ENCODE data around the gene CD151. TPM values are rescaled to one million over a fixed set of nuclear protein-coding genes. Genes with fewer than 3 reads are reported as not detected.
A peak's percentile ranks its signal among the peaks of the same experiment; 100 is the strongest.

The CD151 gene
- total and polyA plus RNA-seq, 7 donors: 84.4 to 436 (median 248) TPM

DNA sequence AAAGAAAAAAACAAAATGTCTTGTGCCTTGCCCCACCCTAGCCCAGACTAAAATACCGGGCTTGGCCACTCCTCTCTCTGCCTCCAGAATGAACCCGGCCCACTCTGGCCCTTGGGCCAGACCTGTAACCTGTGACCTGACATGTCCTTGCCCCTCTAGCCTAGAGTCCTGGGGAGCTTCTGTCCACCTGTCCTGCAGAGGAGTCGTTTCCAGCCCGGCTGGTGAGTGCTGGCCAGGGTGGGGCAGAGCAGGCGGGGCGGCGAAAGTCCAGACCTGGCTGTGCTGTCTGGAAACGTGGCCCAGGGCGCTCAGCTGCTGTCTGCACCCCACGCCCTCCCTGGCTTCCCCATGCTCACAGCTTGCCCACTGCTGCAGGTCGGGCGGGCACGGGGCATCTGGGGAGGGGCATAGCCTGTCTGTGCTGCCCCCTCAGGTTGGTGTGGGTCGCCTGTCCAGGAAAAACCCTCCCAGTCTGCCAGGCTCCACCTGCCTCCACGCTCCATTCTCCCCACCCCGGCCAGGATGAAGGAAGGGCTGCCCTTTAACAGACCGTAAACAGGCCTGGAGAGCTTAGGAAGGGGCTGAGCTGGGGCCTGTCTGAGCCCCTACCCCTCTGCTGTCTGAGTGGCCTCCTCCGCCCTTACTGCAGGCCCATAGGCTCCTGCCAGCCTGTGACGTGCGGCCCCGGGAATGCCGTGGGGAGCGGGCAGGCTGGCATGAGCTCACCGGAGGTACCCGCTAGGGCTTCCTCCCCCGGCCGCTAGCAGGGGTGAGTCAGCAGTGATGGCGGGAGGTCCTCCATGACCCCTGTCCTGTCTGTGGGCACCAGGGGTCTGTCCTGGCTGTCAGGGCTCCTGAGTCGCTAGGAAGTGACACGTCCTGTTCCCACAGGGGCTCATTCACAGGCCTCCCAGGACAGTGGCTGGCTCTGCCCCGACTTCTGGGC is 1.9 kb downstream of the CD151 start:
- Histone ChIP-seq H3K36me3 (peaks cover 11 to 40% (median 36%) of the 10 kb centered on the region in 4 donors), H3K27ac (peak overlapping the region; percentile 82 to 90 (median 86)), H3K4me1 (peaks cover 0 to 87% (median 61%) of the 10 kb centered on the region in 4 donors), H3K27me3 (peaks cover 17 to 28% (median 24%) of the 10 kb centered on the region in 3 donors), H3K4me3 (peak overlapping the region in 3 of 4 donors; percentile 67 to 81 (median 70)), H3K9me3 (no peaks in the 10 kb centered on the region)
- TF ChIP-seq POLR2AphosphoS5 (IDR thresholded peaks at IDR 0.05) (peak; percentile 41 to 85 (median 71)), EP300 (IDR thresholded peaks at IDR 0.05) (peak in 2 of 4 donors; percentile 47 to 58), POLR2A (IDR thresholded peaks at IDR 0.05) (peak in 1 of 2 donors; percentile 23)
- TF ChIP-seq, protein P1, sequence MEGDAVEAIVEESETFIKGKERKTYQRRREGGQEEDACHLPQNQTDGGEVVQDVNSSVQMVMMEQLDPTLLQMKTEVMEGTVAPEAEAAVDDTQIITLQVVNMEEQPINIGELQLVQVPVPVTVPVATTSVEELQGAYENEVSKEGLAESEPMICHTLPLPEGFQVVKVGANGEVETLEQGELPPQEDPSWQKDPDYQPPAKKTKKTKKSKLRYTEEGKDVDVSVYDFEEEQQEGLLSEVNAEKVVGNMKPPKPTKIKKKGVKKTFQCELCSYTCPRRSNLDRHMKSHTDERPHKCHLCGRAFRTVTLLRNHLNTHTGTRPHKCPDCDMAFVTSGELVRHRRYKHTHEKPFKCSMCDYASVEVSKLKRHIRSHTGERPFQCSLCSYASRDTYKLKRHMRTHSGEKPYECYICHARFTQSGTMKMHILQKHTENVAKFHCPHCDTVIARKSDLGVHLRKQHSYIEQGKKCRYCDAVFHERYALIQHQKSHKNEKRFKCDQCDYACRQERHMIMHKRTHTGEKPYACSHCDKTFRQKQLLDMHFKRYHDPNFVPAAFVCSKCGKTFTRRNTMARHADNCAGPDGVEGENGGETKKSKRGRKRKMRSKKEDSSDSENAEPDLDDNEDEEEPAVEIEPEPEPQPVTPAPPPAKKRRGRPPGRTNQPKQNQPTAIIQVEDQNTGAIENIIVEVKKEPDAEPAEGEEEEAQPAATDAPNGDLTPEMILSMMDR (IDR thresholded peaks at IDR 0.05): peak in 2 of 4 experiments; percentile 10 to 32
- intact Hi-C loops (cut with DNase I): no loop called here
- 15 to 43% methylated on average over 31 of the region's 31 CpGs for WGBS, 2 donors
- DNase-seq: peak; percentile 94

DNA sequence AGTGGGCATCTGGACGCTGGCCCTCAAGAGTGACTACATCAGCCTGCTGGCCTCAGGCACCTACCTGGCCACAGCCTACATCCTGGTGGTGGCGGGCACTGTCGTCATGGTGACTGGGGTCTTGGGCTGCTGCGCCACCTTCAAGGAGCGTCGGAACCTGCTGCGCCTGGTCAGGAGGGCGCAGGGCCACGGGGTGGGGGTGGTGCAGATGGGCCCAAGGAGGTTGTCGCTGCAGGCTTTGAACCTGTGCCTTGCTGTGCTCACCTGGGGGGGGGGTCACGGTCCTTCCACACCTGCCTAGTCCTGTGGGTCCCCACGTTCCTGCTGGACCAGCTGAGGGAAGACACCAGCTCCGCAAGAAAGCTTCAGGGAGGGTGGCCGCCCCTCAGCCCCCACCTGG is 3.5 kb downstream of the CD151 start:
- no peak for DNase-seq
- Histone ChIP-seq H3K27ac (peak overlapping the region; percentile 56 to 89 (median 82)), H3K9me3 (no peaks in the 10 kb centered on the region), H3K36me3 (peaks cover 18 to 52% (median 39%) of the 10 kb centered on the region in 4 donors), H3K4me3 (no peak overlapping the region), H3K4me1 (peaks cover 0 to 83% (median 59%) of the 10 kb centered on the region in 4 donors), H3K27me3 (peaks cover 2 to 12% (median 7%) of the 10 kb centered on the region in 3 donors)
- intact Hi-C loops (cut with DNase I): no loop called here
- TF ChIP-seq, protein P1 (IDR thresholded peaks at IDR 0.05): no peak
- no peak for TF ChIP-seq POLR2A (IDR thresholded peaks at IDR 0.05)
- no peak for TF ChIP-seq EP300 (IDR thresholded peaks at IDR 0.05)
- TF ChIP-seq POLR2AphosphoS5 (IDR thresholded peaks at IDR 0.05): no peak
- WGBS, 2 donors: 89 to 93% methylated on average over 14 of the region's 14 CpGs

DNA sequence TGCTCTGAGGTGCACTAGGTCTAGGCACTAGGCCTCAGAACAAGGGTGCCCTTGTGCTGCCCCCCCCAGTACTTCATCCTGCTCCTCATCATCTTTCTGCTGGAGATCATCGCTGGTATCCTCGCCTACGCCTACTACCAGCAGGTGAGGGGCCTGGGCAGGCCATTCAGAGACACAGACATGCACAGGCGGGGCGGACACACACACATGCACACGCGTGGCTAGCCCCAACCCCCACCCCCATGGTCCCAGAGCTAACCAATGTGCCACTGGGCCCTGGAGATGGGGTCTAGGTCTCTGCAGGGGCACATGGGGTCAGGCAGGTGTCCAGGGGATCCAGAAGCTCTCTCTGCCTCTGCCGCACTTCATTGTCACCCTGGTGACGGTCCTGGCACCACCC is 3.9 kb downstream of the CD151 start:
- Histone ChIP-seq H3K9me3 (no peaks in the 10 kb centered on the region), H3K4me3 (no peak overlapping the region), H3K27me3 (peaks cover 0 to 8% (median 3%) of the 10 kb centered on the region in 3 donors), H3K27ac (peak overlapping the region in 3 of 4 donors; percentile 82 to 89 (median 82)), H3K4me1 (peaks cover 0 to 83% (median 59%) of the 10 kb centered on the region in 4 donors), H3K36me3 (peaks cover 18 to 52% (median 39%) of the 10 kb centered on the region in 4 donors)
- TF ChIP-seq POLR2A (IDR thresholded peaks at IDR 0.05) (no peak), POLR2AphosphoS5 (IDR thresholded peaks at IDR 0.05) (no peak), EP300 (IDR thresholded peaks at IDR 0.05) (no peak)
- TF ChIP-seq, protein P1 (IDR thresholded peaks at IDR 0.05): no peak
- 89% methylated on average over 9 of the region's 9 CpGs for WGBS, 2 donors
- DNase-seq: no peak
- intact Hi-C loops (cut with DNase I): no loop called here

DNA sequence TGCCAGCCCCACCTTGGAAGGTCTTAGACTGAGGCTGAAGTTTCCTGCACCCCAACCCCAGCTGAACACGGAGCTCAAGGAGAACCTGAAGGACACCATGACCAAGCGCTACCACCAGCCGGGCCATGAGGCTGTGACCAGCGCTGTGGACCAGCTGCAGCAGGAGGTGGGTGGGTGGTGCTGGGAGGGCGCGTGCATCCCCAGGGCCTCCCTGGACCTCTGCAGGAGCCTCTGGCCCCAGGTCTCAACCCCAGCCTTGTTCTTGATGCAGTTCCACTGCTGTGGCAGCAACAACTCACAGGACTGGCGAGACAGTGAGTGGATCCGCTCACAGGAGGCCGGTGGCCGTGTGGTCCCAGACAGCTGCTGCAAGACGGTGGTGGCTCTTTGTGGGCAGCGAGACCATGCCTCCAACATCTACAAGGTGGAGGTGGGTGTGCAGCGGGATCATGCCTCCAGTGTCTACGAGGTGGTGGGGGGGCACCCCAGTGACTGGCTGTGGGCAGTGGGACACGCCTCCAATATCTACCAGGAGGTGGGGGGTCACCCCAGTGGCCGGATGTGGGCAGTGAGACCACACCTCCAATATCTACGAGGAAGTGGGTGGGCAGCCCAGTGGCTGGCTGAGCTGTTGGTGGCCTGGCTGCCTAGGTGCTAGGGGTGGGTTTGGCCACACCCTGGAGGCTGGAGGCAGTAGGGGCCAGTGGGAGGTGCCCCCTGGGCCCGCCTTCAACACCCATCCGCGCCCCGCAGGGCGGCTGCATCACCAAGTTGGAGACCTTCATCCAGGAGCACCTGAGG is 4.6 kb downstream of the CD151 start:
- no peak for DNase-seq
- Histone ChIP-seq H3K9me3 (no peaks in the 10 kb centered on the region), H3K4me3 (no peak overlapping the region), H3K4me1 (peaks cover 0 to 79% (median 57%) of the 10 kb centered on the region in 4 donors), H3K27ac (peak overlapping the region in 3 of 4 donors; percentile 11 to 89 (median 82)), H3K27me3 (peaks cover 0 to 1% (median 0%) of the 10 kb centered on the region in 3 donors), H3K36me3 (peaks cover 18 to 52% (median 39%) of the 10 kb centered on the region in 4 donors)
- no peak for TF ChIP-seq EP300 (IDR thresholded peaks at IDR 0.05)
- TF ChIP-seq POLR2A (IDR thresholded peaks at IDR 0.05): no peak
- TF ChIP-seq POLR2AphosphoS5 (IDR thresholded peaks at IDR 0.05): no peak
- TF ChIP-seq, protein P1 (IDR thresholded peaks at IDR 0.05): no peak
- intact Hi-C loops (cut with DNase I): no loop called here
- WGBS, 2 donors: 82 to 89% methylated on average over 22 of the region's 22 CpGs

Measured in sigmoid colon (tissue), 7 donors.